Urinary bladder (tissue), 4 donors: Measurements from ENCODE around the gene NR2C2. TPM values are rescaled to one million over a fixed set of nuclear protein-coding genes. Genes with fewer than 3 reads are reported as not detected.

Source experiments
- DNase-seq: peaks from one replicate; pipeline ENCODE4 v3.0.0-alpha.2; 2015; ENCODE audit errors: extremely low spot score
- H3K27ac ChIP-seq: one replicate; pipeline ENCODE4 v1.5.1; 2013; ENCODE audit warnings: low read depth, mild to moderate bottlenecking, moderate library complexity
- H3K36me3 ChIP-seq: one replicate; pipeline ENCODE4 v1.6.1; 2013; ENCODE audit warnings: mild to moderate bottlenecking, moderate library complexity; ENCODE audit not compliant: insufficient read depth
- H3K4me1 ChIP-seq: one replicate; pipeline ENCODE4 v1.6.1; 2013; ENCODE audit warnings: mild to moderate bottlenecking, moderate library complexity; ENCODE audit not compliant: insufficient read depth
- H3K4me3 ChIP-seq: one replicate; pipeline ENCODE4 v1.5.1; 2013; ENCODE audit warnings: low read depth, low read length
- WGBS: extraction: QIAGEN DNeasy Blood & Tissue Kit; methylation state at CpG from one replicate; pipeline ENCODE4 v1.1.7; 2013; 5-methylcytosine and 5-hydroxymethylcytosine counted together
- polyA plus RNA-seq: library from polyadenylated mRNA; stranded (reverse); fragments of 200-250 nt; gene quantifications from one replicate; pipeline ENCODE4 v1.2.3, GENCODE V29; 2013
- total RNA-seq: library from RNA; depleted of rRNA; stranded (reverse); fragments of >200 nt; gene quantifications from one replicate; pipeline ENCODE4 v1.2.3, GENCODE V29; 2014
- donor health status: healthy with polysubstance abuse.
- donor health status: healthy.

Gene NR2C2
- total and polyA plus RNA-seq, 2 donors = 18.2 to 63.1 TPM

DNA sequence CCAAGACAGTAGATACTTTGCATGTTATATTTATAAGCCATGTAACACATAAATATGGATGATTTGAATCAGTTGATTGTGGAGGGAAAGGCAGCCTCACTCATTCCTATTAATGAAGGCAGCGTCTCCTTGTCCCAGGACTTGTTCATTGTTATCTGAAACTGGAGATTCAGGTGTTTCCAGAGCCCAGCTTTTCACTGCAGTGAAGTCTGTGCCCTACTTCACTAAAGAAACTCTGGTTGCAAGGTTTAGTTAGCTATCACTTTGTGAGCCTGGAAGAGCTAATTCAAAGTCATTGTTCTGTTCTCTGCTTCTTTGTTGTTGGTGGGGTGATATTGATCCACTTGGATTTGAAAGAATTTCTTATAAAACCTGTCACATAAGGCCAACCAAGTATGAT lies 9.8 kb downstream of the NR2C2 start:
- Histone ChIP-seq H3K36me3 (no peaks in the 10 kb centered on the region), H3K27ac (no peak overlapping the region), H3K4me3 (no peak overlapping the region), H3K4me1 (peaks cover 2% of the 10 kb centered on the region)
- DNase-seq = no peak
- 59% methylated on average over 1 of the region's 1 CpG for WGBS

- Histone ChIP-seq H3K27ac (no peak overlapping the region), H3K4me3 (no peak overlapping the region), H3K36me3 (no peaks in the 10 kb centered on the region), H3K4me1 (peaks cover 2% of the 10 kb centered on the region)
- no peak for DNase-seq
- WGBS = 20% methylated on average over 1 of the region's 1 CpG
These were observed 10.5 kb downstream of the NR2C2 start for GRCh38 chr3:14957925-14958324.

DNA sequence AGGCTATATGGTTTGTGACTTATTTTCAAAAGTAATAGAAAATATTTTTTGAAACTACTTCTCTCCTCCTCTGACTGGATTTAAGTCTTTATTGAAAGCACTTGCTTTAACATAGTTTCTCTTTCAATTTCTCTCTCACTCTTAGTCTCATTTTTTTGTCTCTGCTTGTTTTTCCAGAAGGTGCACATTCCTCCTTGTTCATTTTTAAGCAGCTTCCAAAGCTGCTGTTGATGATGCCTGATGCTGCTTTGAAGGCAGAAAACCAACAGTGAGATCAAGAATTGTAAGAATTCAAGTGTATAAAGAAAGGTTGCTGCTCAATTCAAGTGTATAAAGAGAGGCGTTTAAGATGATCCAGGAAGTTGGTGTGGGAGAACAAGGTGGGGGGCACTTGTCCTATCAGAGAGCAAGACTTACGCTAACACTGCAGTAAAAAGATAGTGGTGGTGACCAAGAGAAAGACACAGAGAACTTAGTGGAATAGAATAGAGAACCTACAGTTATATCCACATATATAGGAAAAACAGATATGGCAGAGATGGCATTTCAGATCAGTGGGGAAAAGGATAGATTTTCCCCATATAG lies 12.1 kb downstream of the NR2C2 start:
- 43% methylated on average over 2 of the region's 2 CpGs for WGBS
- Histone ChIP-seq H3K4me1 (peaks cover 2% of the 10 kb centered on the region), H3K4me3 (no peak overlapping the region), H3K27ac (no peak overlapping the region), H3K36me3 (no peaks in the 10 kb centered on the region)
- no peak for DNase-seq

DNA sequence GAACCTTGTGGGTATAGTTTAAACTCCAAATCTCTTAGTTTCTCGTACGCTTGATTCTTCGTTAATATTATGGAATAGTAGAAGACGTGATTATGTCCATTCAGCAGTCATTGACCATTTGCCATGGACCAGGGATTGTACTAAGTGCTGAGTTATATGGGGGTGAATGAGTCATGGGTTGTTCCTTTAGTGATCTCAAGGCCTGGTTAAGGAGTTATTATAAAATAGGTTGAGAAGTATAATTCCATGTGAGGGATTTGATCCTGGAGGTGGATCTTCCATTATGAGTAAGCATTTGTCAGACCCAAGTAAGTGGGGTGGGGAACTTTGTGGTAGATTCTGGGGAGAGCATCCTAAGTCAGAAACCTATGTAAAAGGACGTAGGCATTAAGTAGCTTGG lies 15.4 kb downstream of the NR2C2 start:
- Histone ChIP-seq H3K36me3 (peaks cover 2% of the 10 kb centered on the region), H3K4me3 (no peak overlapping the region), H3K4me1 (peaks cover 2% of the 10 kb centered on the region), H3K27ac (no peak overlapping the region)
- no peak for DNase-seq
- 95% methylated on average over 5 of the region's 5 CpGs for WGBS

GRCh38 chr3:14967285-14967684 lies 19.9 kb downstream of the NR2C2 start:
- Histone ChIP-seq H3K4me3 (no peak overlapping the region), H3K4me1 (no peaks in the 10 kb centered on the region), H3K36me3 (peaks cover 2% of the 10 kb centered on the region), H3K27ac (no peak overlapping the region)
- DNase-seq = no peak
- WGBS = 54% methylated on average over 1 of the region's 1 CpG

- WGBS = 60% methylated on average over 1 of the region's 1 CpG
- H3K36me3 ChIP-seq = peaks cover 2% of the 10 kb centered on the region
- H3K4me1 ChIP-seq = no peaks in the 10 kb centered on the region
- DNase-seq = no peak
- H3K4me3 ChIP-seq = no peak overlapping the region
- H3K27ac ChIP-seq = no peak overlapping the region
These were observed 22.3 kb downstream of the NR2C2 start for GRCh38 chr3:14969671-14970070.

DNA sequence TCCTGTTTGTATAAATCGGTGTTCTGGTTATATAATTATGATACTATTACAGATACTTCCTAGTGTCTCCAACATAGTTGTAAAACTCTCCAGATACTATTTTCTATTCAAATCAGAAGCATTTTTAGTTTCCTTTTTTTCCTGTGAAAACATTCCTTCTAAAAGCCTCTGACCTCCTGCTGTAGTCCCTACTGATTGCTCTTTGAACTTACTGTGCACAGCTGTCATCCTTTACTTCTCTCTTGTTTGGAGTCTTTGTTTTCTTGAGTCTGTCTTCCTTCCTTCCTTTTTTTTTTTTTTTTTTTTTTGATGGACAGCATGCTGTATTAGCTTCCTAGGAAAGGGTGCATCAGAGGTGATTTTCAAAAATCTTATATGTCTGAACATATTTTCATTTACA lies 28.9 kb downstream of the NR2C2 start:
- Histone ChIP-seq H3K36me3 (no peaks in the 10 kb centered on the region), H3K4me3 (no peak overlapping the region), H3K4me1 (no peaks in the 10 kb centered on the region), H3K27ac (no peak overlapping the region)
- no peak for DNase-seq
- 34% methylated on average over 1 of the region's 1 CpG for WGBS

DNA sequence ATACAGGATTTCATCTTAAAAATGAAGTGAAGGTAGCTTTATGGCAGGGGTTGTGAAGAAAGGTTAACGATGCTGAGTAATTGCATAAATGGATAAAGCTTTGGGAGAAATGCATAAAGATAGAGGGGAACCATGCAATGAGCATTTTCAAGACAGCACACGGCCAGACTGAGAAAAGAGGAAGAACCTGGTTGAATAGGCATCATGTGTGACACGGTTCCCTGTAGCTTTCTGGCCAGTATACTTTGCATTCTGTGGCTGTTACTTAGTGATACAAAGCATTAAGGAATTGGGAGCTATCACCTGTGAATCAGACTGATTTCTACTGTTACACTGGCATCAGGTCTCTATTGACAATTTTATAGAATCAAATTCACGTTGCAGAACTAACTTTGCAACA lies 33.3 kb downstream of the NR2C2 start:
- Histone ChIP-seq H3K27ac (no peak overlapping the region), H3K4me1 (no peaks in the 10 kb centered on the region), H3K36me3 (no peaks in the 10 kb centered on the region), H3K4me3 (no peak overlapping the region)
- no peak for DNase-seq
- WGBS = 80% methylated on average over 4 of the region's 4 CpGs

DNA sequence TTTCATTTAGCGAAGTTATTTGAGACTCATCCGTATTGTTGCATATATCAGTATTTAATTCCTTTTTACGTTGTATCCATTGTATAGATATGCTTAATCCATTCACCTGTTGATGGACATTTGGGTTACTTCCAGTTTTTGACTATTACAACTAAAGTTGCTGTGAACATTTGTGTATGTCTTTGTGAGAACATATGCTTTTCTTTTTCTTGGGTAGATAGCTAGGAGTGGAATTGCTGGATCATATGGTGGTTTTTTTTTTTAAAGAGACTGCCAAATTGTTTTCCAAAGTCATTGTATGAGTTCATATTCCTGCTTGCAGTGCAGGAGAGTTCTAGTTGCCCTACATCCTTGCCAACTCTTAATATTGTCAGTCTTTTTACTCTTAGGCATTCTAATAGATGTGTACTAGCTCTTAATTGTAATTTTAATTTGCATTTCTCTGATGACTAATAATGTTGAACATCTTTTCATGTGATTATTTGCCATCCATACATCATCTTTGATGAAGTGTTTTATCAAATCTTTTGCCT lies 37.3 kb downstream of the NR2C2 start:
- no peak for DNase-seq
- no peaks in the 10 kb centered on the region for H3K4me1 ChIP-seq
- 99% methylated on average over 3 of the region's 3 CpGs for WGBS
- H3K36me3 ChIP-seq = no peaks in the 10 kb centered on the region
- no peak overlapping the region for H3K4me3 ChIP-seq
- H3K27ac ChIP-seq = no peak overlapping the region

DNA sequence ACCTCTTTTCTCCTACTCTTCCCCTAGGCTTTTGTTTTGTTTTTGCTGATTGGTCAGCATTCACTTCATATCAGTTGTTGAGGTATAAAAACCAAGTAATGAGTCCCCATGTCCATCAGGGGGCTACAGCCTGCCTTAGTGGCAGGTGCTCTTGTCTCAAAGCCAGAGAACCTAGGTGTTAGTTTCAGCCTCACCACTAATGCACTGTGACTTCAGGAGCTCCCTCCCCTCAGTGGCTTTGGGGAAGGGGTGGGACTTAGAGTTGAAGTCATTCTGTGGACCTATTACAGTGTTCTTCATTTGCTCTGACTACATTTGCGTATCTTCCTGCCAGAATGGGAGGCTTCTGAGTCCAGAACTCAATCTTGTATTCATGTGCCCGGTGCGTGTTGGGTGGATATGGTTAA lies 41.6 kb downstream of the NR2C2 start:
- Histone ChIP-seq H3K4me3 (no peak overlapping the region), H3K4me1 (peaks cover 3% of the 10 kb centered on the region), H3K27ac (no peak overlapping the region), H3K36me3 (no peaks in the 10 kb centered on the region)
- 95% methylated on average over 3 of the region's 3 CpGs for WGBS
- no peak for DNase-seq

DNA sequence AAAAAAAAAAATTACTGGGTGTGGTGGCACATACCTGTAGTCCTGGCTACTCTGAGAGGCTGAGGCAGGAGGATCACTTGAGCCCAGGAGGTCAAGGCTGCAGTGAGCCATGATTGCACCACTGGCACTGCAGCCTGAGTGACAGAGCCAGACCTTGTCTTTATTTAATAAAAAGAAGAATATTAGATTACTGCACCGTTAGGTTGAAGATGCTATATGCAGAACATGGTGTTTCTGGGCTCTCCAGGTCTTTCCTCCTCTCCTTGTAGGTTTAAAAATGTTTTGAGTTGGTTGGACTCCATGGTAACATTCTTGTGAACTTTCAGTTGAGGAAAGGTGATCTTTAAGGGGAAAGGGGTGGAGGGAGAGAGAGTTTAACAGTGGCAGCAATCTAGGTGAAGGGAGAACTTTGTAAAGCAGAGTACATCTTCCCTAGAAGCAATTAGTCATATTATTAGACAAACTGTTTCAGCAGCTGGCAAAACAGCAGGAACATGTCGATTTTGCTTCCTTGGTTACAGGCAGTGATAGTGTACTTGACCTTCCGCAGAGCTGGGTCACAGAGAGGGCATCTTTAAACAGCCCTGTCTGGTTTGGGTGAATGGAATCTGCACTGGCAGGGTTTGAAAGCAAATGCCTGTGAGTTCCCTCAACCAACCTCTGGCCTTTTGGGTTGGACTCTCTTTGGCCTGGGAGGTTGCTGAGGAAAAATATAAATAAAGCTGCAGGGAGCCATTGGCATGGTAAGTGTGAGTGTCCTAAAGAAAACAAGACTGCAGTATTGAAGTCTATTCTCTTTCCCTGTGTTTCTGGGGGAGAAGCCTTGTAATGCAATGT lies 42.8 kb downstream of the NR2C2 start:
- no peaks in the 10 kb centered on the region for H3K36me3 ChIP-seq
- H3K4me1 ChIP-seq = peaks cover 3% of the 10 kb centered on the region
- H3K27ac ChIP-seq = no peak overlapping the region
- WGBS = 35% methylated on average over 3 of the region's 3 CpGs
- H3K4me3 ChIP-seq = no peak overlapping the region
- DNase-seq = no peak

DNA sequence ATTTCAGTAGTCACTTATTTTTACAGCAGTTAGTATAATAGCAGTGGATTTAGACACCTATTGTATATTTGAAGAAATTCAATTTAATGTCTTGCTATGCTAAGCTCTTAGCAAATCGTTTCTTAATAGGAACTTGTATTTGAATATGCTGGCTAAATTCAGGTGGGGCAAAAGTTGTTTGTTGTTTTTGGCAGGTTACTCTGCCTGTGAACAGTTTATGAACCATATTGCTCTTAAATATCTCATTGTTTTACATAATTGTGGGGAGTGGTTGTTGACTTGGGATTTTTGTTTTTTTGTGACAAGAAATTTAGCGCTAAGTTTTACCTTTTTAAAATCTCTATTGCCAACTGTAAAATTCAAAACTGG lies 43.4 kb downstream of the NR2C2 start:
- H3K36me3 ChIP-seq = no peaks in the 10 kb centered on the region
- H3K4me1 ChIP-seq = peaks cover 3% of the 10 kb centered on the region
- H3K4me3 ChIP-seq = no peak overlapping the region
- DNase-seq = no peak
- 46% methylated on average over 2 of the region's 2 CpGs for WGBS
- no peak overlapping the region for H3K27ac ChIP-seq

DNA sequence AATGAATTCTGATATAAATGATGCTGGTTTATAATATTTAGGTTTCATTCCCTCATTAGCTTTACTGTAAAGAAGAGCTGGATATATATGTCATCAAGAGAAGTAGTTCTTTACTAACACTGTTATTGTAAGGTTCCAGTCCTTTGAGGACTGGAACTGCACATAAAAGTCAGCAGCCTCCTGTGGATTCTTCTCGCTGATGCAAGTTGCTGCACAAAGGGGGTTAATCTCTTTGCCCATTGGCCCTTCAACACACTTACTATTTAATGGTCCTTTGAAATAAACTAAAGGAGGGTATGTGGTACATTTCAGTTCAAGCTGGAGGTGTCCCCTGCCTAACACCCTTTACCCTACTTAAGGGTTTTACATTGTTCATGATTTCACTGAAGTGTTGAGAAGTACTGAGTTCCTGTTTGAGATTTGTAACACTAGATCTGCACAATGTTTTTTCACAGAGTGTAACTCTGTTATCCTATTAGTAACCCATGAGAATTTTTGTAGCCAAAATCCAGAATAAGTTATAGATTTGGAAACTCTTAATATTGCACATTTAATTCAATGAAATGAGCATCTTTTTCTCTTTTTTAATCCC lies 43.9 kb downstream of the NR2C2 start:
- no peak for DNase-seq
- 79% methylated on average over 1 of the region's 1 CpG for WGBS

More for the DNA sequence above, 43.9 kb downstream of the NR2C2 start:
- peaks cover 3% of the 10 kb centered on the region for H3K4me1 ChIP-seq
- no peak overlapping the region for H3K4me3 ChIP-seq
- no peaks in the 10 kb centered on the region for H3K36me3 ChIP-seq
- no peak overlapping the region for H3K27ac ChIP-seq
